Measurements from ENCODE around the gene RNF212B. TPM values are rescaled to one million over a fixed set of nuclear protein-coding genes. Genes with fewer than 3 reads are reported as not detected.

Gene RNF212B
- total RNA-seq, 4 donors from 2014 or later: not detected

DNA sequence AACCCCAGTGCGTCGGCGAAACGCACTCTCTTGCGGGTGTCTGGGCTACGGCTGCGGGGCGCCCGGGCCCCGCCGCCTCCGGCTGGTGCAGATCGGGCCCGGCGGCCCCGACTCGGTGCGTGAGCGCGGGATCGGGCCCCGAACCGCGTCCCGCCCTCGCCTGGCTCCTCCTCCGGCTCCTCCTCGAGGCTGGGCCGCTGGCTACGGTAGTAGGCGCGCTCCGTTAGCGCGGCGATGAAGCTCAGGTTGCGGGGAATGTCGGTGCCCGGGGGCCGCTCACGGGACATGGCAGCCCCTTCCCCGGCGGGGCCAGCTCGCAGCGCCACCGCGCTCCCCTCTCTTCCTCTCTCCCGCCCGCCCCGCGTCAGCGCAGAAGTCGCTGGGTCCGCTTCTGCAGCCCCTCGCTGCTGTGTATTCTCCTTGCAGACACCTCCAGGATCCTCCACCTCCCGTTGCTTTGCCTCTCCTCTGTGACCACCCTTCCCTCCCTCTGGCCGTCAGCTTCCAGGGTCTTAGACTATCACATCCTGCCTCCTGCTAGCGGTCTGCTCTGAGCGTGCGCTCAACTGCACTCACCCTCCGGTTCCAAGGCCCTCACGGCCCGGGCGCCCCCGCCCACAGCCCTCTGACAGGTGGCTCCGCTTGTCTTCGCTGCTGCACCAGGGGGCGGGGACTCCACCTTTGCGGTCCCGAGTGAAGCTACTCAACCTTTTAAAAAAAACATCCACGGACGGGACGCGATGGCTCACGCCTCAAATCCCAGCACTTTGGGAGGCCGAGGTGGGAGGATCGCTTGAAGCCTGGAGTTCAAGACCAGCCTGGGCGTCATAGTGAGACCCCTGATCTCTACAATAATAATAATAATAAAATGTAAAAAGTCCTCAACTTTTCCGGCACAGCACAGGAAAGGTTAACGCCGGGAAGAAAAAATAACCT is 64.8 kb downstream of the RNF212B start, which contains the start of gene PPP1R3E:
TSS of gene PPP1R3E (minus strand) at position 570 of the 936 bp plus-strand sequence. CDS start at position 287, 283 bp downstream.
- H3K27me3 ChIP-seq: no peaks in the 10 kb centered on the region
- H3K9me3 ChIP-seq: no peaks in the 10 kb centered on the region
- peak within 1 kb of the TSS; percentile 60 for H3K4me3 ChIP-seq
- 5% methylated on average over 41 of the region's 81 CpGs for WGBS
- H3K36me3 ChIP-seq: no peaks in the 10 kb centered on the region
- DNase-seq (ENCODE audit: low spot score in 2 of 2): peak; percentile 85 to 88
- peaks cover 53% of the 10 kb centered on the region for H3K4me1 ChIP-seq
- TF ChIP-seq POLR2AphosphoS5 (IDR thresholded peaks at IDR 0.05) (no peak), EP300 (IDR thresholded peaks at IDR 0.05) (no peak), POLR2A (IDR thresholded peaks at IDR 0.05) (no peak)
- TF ChIP-seq, protein P1, sequence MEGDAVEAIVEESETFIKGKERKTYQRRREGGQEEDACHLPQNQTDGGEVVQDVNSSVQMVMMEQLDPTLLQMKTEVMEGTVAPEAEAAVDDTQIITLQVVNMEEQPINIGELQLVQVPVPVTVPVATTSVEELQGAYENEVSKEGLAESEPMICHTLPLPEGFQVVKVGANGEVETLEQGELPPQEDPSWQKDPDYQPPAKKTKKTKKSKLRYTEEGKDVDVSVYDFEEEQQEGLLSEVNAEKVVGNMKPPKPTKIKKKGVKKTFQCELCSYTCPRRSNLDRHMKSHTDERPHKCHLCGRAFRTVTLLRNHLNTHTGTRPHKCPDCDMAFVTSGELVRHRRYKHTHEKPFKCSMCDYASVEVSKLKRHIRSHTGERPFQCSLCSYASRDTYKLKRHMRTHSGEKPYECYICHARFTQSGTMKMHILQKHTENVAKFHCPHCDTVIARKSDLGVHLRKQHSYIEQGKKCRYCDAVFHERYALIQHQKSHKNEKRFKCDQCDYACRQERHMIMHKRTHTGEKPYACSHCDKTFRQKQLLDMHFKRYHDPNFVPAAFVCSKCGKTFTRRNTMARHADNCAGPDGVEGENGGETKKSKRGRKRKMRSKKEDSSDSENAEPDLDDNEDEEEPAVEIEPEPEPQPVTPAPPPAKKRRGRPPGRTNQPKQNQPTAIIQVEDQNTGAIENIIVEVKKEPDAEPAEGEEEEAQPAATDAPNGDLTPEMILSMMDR (IDR thresholded peaks at IDR 0.05): no peak
- H3K27ac ChIP-seq: peak within 1 kb of the TSS; percentile 93

DNA sequence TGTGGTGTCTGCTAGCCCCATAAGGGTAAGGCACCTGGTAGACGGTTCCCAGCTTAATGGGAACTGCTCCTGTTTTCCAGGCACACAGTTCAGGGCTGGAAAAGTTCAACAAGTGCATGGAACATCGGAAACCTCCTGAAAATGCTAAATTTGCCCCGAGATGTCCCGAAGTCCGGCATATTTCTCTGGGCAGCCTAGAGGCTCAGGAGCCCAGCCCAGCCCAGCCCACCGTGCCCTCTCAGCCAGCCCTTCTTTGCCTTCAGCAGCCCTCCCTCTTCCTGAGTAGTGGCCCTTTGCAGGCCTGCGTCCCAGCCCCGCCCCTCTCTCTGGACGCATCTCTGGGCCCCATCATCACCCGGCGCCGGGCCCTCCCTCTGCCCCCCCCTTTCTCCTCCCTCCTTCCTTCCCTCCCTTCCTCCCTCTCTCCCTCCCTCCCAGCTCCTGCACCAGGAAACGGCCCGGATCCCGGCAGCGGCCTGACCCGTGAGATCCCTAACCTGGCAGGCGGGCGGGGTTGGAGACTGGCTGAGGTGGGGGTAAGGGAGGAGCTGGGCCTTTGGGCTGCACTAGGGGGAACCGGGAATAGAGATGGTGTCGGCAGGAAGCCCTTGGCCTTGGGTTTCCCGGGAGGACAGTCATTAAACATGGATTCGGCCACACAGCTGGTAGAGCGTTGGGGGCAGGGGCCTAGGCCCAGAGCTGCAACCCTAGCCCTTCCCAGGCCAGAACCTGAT is 68.8 kb downstream of the RNF212B start, which contains the start of gene BCL2L2:
TSS of gene BCL2L2 (plus strand) at position 422 of the 734 bp plus-strand sequence. CDS start 935 bp downstream, outside the sequence.
- DNase-seq (ENCODE audit: low spot score in 2 of 2): peak; percentile 96 to 97
- H3K9me3 ChIP-seq: no peaks in the 10 kb centered on the region
- H3K36me3 ChIP-seq: peaks cover 27% of the 10 kb centered on the region
- 5% methylated on average over 22 of the region's 24 CpGs for WGBS
- peak within 1 kb of the TSS; percentile 67 for H3K4me3 ChIP-seq
- H3K27ac ChIP-seq: peak within 1 kb of the TSS; percentile 88
- H3K27me3 ChIP-seq: no peaks in the 10 kb centered on the region
- H3K4me1 ChIP-seq: peaks cover 43% of the 10 kb centered on the region
- peak in 1 of 2 donors; percentile 49 for TF ChIP-seq POLR2A (IDR thresholded peaks at IDR 0.05)
- TF ChIP-seq, protein P1 (IDR thresholded peaks at IDR 0.05): no peak
- TF ChIP-seq EP300 (IDR thresholded peaks at IDR 0.05): no peak

DNA sequence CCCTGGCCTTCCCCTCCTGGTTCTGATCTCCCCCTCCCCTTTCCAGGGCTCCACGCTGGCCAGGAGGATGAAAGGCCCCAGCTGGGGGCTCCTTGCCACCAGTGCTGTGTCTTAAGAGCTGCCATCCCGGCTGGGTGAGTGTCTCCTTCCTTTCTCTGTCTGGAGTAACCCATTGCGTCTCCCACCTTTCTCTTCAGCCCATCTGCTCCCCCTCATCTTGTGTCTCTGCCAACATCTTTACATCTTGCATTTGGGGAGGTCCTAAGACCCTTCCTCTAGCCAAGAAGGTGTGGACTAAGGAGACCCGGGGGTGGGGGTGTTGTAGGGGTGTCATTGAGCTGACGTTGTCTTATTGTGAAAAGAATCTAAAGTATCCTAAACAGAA is 69.4 kb downstream of the RNF212B start:
- TF ChIP-seq POLR2AphosphoS5 (IDR thresholded peaks at IDR 0.05) (no peak), POLR2A (IDR thresholded peaks at IDR 0.05) (no peak), EP300 (IDR thresholded peaks at IDR 0.05) (no peak)
- TF ChIP-seq, protein P1 (IDR thresholded peaks at IDR 0.05): no peak
- H3K27ac ChIP-seq: peak overlapping the region; percentile 88
- H3K9me3 ChIP-seq: no peaks in the 10 kb centered on the region
- peak overlapping the region; percentile 67 for H3K4me3 ChIP-seq
- 21% methylated on average over 5 of the region's 5 CpGs for WGBS
- peaks cover 43% of the 10 kb centered on the region for H3K4me1 ChIP-seq
- no peak for DNase-seq (ENCODE audit: low spot score in 2 of 2)
- no peaks in the 10 kb centered on the region for H3K27me3 ChIP-seq
- peaks cover 29% of the 10 kb centered on the region for H3K36me3 ChIP-seq

DNA sequence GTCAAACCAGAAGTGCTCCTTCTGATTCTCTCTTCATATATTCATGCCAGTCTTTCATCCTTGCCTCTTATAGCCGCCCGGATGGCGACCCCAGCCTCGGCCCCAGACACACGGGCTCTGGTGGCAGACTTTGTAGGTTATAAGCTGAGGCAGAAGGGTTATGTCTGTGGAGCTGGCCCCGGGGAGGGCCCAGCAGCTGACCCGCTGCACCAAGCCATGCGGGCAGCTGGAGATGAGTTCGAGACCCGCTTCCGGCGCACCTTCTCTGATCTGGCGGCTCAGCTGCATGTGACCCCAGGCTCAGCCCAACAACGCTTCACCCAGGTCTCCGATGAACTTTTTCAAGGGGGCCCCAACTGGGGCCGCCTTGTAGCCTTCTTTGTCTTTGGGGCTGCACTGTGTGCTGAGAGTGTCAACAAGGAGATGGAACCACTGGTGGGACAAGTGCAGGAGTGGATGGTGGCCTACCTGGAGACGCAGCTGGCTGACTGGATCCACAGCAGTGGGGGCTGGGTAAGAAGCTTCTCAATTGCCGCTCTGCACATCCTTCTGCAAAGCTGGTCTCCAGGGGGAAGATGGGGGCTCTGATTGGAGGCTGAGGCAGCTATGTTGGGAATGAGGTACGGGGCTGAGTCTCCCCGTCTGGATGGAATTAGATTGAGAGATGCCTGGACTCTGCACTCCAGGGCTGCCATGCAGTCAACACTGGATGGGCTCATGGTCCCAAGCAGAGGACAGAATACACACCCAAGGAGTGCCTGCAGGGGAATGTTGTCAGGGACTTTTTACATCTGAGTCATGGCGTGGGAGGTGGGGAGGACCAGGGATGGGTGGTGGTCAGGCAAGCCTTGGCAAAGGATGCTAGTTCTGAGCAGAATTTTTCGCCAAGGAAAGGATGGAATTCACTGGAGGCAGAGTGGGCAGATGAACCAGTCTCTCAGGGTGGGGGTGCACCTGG is 70.2 kb downstream of the RNF212B start:
- DNase-seq (ENCODE audit: low spot score in 2 of 2): peak; percentile 40 to 72
- 78% methylated on average over 21 of the region's 22 CpGs for WGBS
- TF ChIP-seq POLR2A (IDR thresholded peaks at IDR 0.05) (no peak), POLR2AphosphoS5 (IDR thresholded peaks at IDR 0.05) (no peak), EP300 (IDR thresholded peaks at IDR 0.05) (no peak)
- TF ChIP-seq, protein P1 (IDR thresholded peaks at IDR 0.05): no peak
- Histone ChIP-seq H3K4me3 (peak overlapping the region; percentile 67), H3K27ac (peak overlapping the region; percentile 88), H3K9me3 (no peaks in the 10 kb centered on the region), H3K27me3 (no peaks in the 10 kb centered on the region), H3K36me3 (peaks cover 29% of the 10 kb centered on the region), H3K4me1 (peaks cover 39% of the 10 kb centered on the region)
